Measurements from ENCODE around the gene ARHGAP6.

The ARHGAP6 gene

GRCh38 chrX:11109968-11110367 is 555.8 kb downstream of the ARHGAP6 start:
- no peak for DNase-seq (ENCODE audit: low spot score)

- no peak for DNase-seq (ENCODE audit: low spot score)
Measured at GRCh38 chrX:11108253-11108941, 557.3 kb downstream of the ARHGAP6 start.

- DNase-seq (ENCODE audit: low spot score), result no peak
Measured at GRCh38 chrX:11105080-11105479, 560.6 kb downstream of the ARHGAP6 start.

- no peak for DNase-seq (ENCODE audit: low spot score)
Measured at GRCh38 chrX:11103751-11104150, 562.0 kb downstream of the ARHGAP6 start.

GRCh38 chrX:11103006-11103405 is 562.7 kb downstream of the ARHGAP6 start:
- no peak for DNase-seq (ENCODE audit: low spot score)

- peak; percentile 29 for DNase-seq (ENCODE audit: low spot score)
Measured at GRCh38 chrX:11100281-11101035, 565.3 kb downstream of the ARHGAP6 start.

GRCh38 chrX:11099465-11099864 is 566.3 kb downstream of the ARHGAP6 start:
- DNase-seq (ENCODE audit: low spot score), result no peak

- no peak for DNase-seq (ENCODE audit: low spot score)
Measured at GRCh38 chrX:11097933-11098332, 567.8 kb downstream of the ARHGAP6 start.

- no peak for DNase-seq (ENCODE audit: low spot score)
Measured at GRCh38 chrX:11089802-11090201, 575.9 kb downstream of the ARHGAP6 start.

All from HuH-7.5 (cell line).